HepG2 (cell line): Measurements from ENCODE around the gene ELP5. TPM values are rescaled to one million over a fixed set of nuclear protein-coding genes. Genes with fewer than 3 reads are reported as not detected.
A peak's percentile ranks its signal among the peaks of the same experiment; 100 is the strongest.

Experiments
- CEBPG ChIP-seq: IDR thresholded peaks from 2 replicates; pipeline ENCODE4 v1.6.1; 2016
- ETV6 ChIP-seq: sonication (generic); formaldehyde crosslinking; conservative IDR thresholded peaks from 2 replicates; pipeline ENCODE4 v1.4.0; 2020; ENCODE audit warnings: missing genetic modification reagents
- MEIS2 ChIP-seq: sonication (generic); formaldehyde crosslinking; IDR thresholded peaks from 2 replicates; pipeline ENCODE4 v1.9.0; 2021; ENCODE audit warnings: mild to moderate bottlenecking, missing genetic modification reagents
- PHF21A ChIP-seq: sonication (generic); formaldehyde crosslinking; IDR thresholded peaks from 2 replicates; pipeline ENCODE4 v1.5.0; 2020; ENCODE audit warnings: mild to moderate bottlenecking, missing genetic modification reagents
- SAFB2 ChIP-seq: sonication (generic); formaldehyde crosslinking; IDR thresholded peaks from 2 replicates; pipeline ENCODE4 v1.5.1; 2020; ENCODE audit warnings: missing genetic modification reagents, low read depth, mild to moderate bottlenecking, borderline replicate concordance
- SOX13 ChIP-seq, 3 experiments: fragments of 450-650 bp in 1 of 3; sonication (generic) in 1 of 3; formaldehyde crosslinking in 1 of 3; IDR thresholded peaks in 2 of 3; conservative IDR thresholded peaks in 1 of 3; 2 replicates each; pipeline versions ENCODE4 v1.5.0 to v1.6.1; 2016 to 2020; ENCODE audit warnings: antibody characterized with exemption in 1 of 3, mild to moderate bottlenecking in 1 of 3, missing compliant biosample characterization in 1 of 3, missing genetic modification reagents in 1 of 3, moderate library complexity in 1 of 3
- TSC22D2 ChIP-seq: sonication (generic); formaldehyde crosslinking; IDR thresholded peaks from 2 replicates; pipeline ENCODE4 v1.5.1; 2020; ENCODE audit warnings: missing genetic modification reagents, mild to moderate bottlenecking, borderline replicate concordance
- ZNF251 ChIP-seq: sonication (generic); formaldehyde crosslinking; IDR thresholded peaks from 2 replicates; pipeline ENCODE4 v1.9.0; 2021; ENCODE audit warnings: mild to moderate bottlenecking, missing genetic modification reagents
- ZNF616 ChIP-seq: sonication (generic); formaldehyde crosslinking; IDR thresholded peaks from 2 replicates; pipeline ENCODE4 v1.5.0; 2020; ENCODE audit warnings: low read depth, mild to moderate bottlenecking, missing genetic modification reagents
- ZNF790 ChIP-seq: sonication (generic); formaldehyde crosslinking; IDR thresholded peaks from 2 replicates; pipeline ENCODE4 v1.8.0; 2022; ENCODE audit warnings: missing genetic modification reagents, mild to moderate bottlenecking, borderline replicate concordance
- polyA plus RNA-seq, 8 experiments: library from polyadenylated mRNA; depleted of rRNA in 3 of 8; stranded (reverse) in 7 of 8; unstranded in 1 of 8; fragments of >200 nt; fragmentation: Illumina TruSeq in 4 of 8; extraction: Trizol in 4 of 8; gene quantifications; 2 replicates each; pipeline versions ENCODE4 v1.2.1 to v1.2.3, GENCODE V29; 2011 to 2016; ENCODE audit warnings: low read depth in 4 of 8, missing spikeins in 1 of 8, mixed read lengths in 1 of 8; ENCODE audit not compliant: insufficient read depth in 1 of 8
- total RNA-seq, 5 experiments: library from RNA; depleted of rRNA; stranded (reverse); fragments of >200 nt; fragmentation: Illumina TruSeq; extraction: Trizol; gene quantifications; 2 replicates each; pipeline ENCODE4 v1.2.3, GENCODE V29; 2016; ENCODE audit warnings: low read depth in 1 of 5
- TF ChIP-seq, protein P1 (sequence below): sonication (generic); formaldehyde crosslinking; IDR thresholded peaks from 2 replicates; pipeline ENCODE4 v1.4.0; 2020; ENCODE audit warnings: missing genetic modification reagents
- TF ChIP-seq, protein P2 (sequence below): sonication (generic); formaldehyde crosslinking; IDR thresholded peaks from 2 replicates; pipeline ENCODE4 v1.8.1; 2023; ENCODE audit warnings: mild to moderate bottlenecking, missing genetic modification reagents
- TF ChIP-seq, protein P3 (sequence below): sonication (generic); formaldehyde crosslinking; IDR thresholded peaks from 2 replicates; pipeline ENCODE4 v1.4.0; 2020; ENCODE audit warnings: missing genetic modification reagents, borderline replicate concordance
- TF ChIP-seq, protein P4 (sequence below): sonication (generic); formaldehyde crosslinking; IDR thresholded peaks from 2 replicates; pipeline ENCODE4 v1.5.0; 2020; ENCODE audit warnings: missing genetic modification reagents
- TF ChIP-seq, protein P5 (sequence below): sonication (generic); formaldehyde crosslinking; IDR thresholded peaks from 2 replicates; pipeline ENCODE4 v1.9.0; 2021; ENCODE audit warnings: missing genetic modification reagents, borderline replicate concordance

The ELP5 gene
- total and polyA plus RNA-seq, 2 of the 13 experiments (the other 11 are each of a cell fraction or from before 2014, with no cell fraction given), result 67.6 to 69.8 TPM

DNA sequence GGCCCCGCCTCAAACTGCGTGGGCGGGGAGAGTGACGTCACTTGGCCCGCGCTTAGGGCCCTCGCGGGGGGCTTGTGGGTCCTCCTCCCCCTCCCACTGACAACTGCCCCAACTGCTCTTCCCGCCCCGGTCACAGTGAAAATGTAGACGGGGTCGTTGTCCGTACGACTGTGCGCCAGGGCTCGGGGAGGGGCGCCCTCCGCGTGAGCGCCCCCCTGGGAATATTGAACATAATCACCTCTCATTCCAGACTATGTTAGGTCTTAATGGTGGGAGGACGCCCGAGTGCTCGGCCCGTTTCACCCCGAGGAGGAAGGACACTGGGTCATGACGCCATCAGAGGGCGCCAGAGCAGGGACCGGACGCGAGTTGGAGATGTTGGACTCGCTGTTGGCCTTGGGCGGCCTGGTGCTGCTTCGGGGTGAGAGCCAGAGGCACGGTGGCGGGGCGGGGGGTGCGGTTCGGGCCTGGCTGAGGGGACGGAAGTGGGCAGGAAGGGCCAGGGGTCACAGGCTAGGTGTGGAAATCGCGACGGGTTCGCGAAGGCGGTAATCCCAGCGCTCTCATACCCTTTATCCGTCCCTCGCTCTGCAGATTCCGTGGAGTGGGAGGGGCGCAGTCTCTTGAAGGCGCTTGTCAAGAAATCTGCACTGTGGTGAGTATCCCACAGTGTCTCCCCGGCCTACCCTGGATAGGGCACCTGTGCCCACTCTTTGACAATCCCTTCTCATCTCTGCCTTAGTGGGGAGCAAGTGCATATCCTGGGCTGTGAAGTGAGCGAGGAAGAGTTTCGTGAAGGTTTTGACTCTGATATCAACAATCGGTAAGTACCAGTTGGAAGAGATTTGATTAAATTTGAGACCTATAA, at the start of gene ELP5 (continued):
- TF ChIP-seq, protein P1, sequence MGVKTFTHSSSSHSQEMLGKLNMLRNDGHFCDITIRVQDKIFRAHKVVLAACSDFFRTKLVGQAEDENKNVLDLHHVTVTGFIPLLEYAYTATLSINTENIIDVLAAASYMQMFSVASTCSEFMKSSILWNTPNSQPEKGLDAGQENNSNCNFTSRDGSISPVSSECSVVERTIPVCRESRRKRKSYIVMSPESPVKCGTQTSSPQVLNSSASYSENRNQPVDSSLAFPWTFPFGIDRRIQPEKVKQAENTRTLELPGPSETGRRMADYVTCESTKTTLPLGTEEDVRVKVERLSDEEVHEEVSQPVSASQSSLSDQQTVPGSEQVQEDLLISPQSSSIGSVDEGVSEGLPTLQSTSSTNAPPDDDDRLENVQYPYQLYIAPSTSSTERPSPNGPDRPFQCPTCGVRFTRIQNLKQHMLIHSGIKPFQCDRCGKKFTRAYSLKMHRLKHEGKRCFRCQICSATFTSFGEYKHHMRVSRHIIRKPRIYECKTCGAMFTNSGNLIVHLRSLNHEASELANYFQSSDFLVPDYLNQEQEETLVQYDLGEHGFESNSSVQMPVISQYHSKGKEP (CRISPR knock-in tag), result peak; percentile 40; the same call in 1 of the 2 replicates
- TF ChIP-seq CEBPG (CRISPR knock-in tag), result no peak
- TF ChIP-seq, protein P2, sequence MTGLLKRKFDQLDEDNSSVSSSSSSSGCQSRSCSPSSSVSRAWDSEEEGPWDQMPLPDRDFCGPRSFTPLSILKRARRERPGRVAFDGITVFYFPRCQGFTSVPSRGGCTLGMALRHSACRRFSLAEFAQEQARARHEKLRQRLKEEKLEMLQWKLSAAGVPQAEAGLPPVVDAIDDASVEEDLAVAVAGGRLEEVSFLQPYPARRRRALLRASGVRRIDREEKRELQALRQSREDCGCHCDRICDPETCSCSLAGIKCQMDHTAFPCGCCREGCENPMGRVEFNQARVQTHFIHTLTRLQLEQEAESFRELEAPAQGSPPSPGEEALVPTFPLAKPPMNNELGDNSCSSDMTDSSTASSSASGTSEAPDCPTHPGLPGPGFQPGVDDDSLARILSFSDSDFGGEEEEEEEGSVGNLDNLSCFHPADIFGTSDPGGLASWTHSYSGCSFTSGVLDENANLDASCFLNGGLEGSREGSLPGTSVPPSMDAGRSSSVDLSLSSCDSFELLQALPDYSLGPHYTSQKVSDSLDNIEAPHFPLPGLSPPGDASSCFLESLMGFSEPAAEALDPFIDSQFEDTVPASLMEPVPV (CRISPR knock-in tag), result 0 out of 2 replicates have a peak, but pooled peaks have one; percentile 8
- 0 out of 2 replicates have a peak, but pooled peaks have one; percentile 66 for TF ChIP-seq ZNF790
- TF ChIP-seq, protein P3, sequence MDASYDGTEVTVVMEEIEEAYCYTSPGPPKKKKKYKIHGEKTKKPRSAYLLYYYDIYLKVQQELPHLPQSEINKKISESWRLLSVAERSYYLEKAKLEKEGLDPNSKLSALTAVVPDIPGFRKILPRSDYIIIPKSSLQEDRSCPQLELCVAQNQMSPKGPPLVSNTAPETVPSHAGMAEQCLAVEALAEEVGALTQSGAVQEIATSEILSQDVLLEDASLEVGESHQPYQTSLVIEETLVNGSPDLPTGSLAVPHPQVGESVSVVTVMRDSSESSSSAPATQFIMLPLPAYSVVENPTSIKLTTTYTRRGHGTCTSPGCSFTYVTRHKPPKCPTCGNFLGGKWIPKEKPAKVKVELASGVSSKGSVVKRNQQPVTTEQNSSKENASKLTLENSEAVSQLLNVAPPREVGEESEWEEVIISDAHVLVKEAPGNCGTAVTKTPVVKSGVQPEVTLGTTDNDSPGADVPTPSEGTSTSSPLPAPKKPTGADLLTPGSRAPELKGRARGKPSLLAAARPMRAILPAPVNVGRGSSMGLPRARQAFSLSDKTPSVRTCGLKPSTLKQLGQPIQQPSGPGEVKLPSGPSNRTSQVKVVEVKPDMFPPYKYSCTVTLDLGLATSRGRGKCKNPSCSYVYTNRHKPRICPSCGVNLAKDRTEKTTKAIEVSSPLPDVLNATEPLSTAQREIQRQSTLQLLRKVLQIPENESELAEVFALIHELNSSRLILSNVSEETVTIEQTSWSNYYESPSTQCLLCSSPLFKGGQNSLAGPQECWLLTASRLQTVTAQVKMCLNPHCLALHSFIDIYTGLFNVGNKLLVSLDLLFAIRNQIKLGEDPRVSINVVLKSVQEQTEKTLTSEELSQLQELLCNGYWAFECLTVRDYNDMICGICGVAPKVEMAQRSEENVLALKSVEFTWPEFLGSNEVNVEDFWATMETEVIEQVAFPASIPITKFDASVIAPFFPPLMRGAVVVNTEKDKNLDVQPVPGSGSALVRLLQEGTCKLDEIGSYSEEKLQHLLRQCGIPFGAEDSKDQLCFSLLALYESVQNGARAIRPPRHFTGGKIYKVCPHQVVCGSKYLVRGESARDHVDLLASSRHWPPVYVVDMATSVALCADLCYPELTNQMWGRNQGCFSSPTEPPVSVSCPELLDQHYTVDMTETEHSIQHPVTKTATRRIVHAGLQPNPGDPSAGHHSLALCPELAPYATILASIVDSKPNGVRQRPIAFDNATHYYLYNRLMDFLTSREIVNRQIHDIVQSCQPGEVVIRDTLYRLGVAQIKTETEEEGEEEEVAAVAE, result peak; percentile 40; the same call in 1 of the 2 replicates
- peak; percentile 22; the same call in 1 of the 2 replicates for TF ChIP-seq MEIS2 (CRISPR knock-in tag)
- peak; percentile 80; the same call in 1 of the 2 replicates for TF ChIP-seq ZNF616 (CRISPR knock-in tag)
- TF ChIP-seq, protein P4, sequence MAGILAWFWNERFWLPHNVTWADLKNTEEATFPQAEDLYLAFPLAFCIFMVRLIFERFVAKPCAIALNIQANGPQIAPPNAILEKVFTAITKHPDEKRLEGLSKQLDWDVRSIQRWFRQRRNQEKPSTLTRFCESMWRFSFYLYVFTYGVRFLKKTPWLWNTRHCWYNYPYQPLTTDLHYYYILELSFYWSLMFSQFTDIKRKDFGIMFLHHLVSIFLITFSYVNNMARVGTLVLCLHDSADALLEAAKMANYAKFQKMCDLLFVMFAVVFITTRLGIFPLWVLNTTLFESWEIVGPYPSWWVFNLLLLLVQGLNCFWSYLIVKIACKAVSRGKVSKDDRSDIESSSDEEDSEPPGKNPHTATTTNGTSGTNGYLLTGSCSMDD (CRISPR knock-in tag), result no peak
- peak; percentile 16; the same call in 1 of the 2 replicates for TF ChIP-seq ETV6 (CRISPR knock-in tag)
- peak; percentile 79; the same call in 1 of the 2 replicates for TF ChIP-seq PHF21A
- TF ChIP-seq SOX13 (IDR thresholded peaks at IDR 0.05), result no peak
- peak in 1 of 2 experiments; percentile 50; a peak in 2 of 4 replicates for TF ChIP-seq SOX13 (CRISPR knock-in tag; conservative IDR thresholded peaks at IDR 0.05 in 1 of 2, IDR thresholded peaks at IDR 0.05 in 1 of 2)
- no peak; the same call in 1 of the 2 replicates for TF ChIP-seq SAFB2
- no peak for TF ChIP-seq ZNF251 (CRISPR knock-in tag)
- TF ChIP-seq, protein P5, sequence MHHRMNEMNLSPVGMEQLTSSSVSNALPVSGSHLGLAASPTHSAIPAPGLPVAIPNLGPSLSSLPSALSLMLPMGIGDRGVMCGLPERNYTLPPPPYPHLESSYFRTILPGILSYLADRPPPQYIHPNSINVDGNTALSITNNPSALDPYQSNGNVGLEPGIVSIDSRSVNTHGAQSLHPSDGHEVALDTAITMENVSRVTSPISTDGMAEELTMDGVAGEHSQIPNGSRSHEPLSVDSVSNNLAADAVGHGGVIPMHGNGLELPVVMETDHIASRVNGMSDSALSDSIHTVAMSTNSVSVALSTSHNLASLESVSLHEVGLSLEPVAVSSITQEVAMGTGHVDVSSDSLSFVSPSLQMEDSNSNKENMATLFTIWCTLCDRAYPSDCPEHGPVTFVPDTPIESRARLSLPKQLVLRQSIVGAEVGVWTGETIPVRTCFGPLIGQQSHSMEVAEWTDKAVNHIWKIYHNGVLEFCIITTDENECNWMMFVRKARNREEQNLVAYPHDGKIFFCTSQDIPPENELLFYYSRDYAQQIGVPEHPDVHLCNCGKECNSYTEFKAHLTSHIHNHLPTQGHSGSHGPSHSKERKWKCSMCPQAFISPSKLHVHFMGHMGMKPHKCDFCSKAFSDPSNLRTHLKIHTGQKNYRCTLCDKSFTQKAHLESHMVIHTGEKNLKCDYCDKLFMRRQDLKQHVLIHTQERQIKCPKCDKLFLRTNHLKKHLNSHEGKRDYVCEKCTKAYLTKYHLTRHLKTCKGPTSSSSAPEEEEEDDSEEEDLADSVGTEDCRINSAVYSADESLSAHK (CRISPR knock-in tag), result no peak
- no peak for TF ChIP-seq TSC22D2 (CRISPR knock-in tag)
